Globus pallidus (tissue), 1 donor: ENCODE measurements around the gene PIAS1.
A peak's percentile ranks its signal among the peaks of the same experiment; 100 is the strongest.
"Not testable (repeated sequence)": the region's sequence is repeated elsewhere in the genome, so short reads cannot be mapped to it uniquely, and the experiment has no call there.

Experiments used
- DNase-seq: peaks from one replicate; pipeline ENCODE4 v3.0.0-alpha.2; 2015; ENCODE audit warnings: low spot score

The PIAS1 gene

GRCh38 chr15:68034719-68035293, 19.3 kb upstream of the PIAS1 start:
- no peak for DNase-seq

- DNase-seq = no peak
Measured at GRCh38 chr15:68038246-68038645, 15.9 kb upstream of the PIAS1 start.

- no peak for DNase-seq
Measured at GRCh38 chr15:68040144-68040543, 14.0 kb upstream of the PIAS1 start.

GRCh38 chr15:68042156-68042854, 11.8 kb upstream of the PIAS1 start:
- no peak for DNase-seq

- DNase-seq = no peak
Measured at GRCh38 chr15:68042855-68043222, 11.3 kb upstream of the PIAS1 start.

GRCh38 chr15:68045289-68046265, 8.5 kb upstream of the PIAS1 start:
- no peak for DNase-seq

- DNase-seq = no peak
Measured at GRCh38 chr15:68047826-68048225, 6.3 kb upstream of the PIAS1 start.

- no peak for DNase-seq
Measured at GRCh38 chr15:68051109-68051508, 3.0 kb upstream of the PIAS1 start.

- DNase-seq = no peak
Measured at GRCh38 chr15:68051907-68052306, 2.2 kb upstream of the PIAS1 start.

- DNase-seq = no peak
Measured at GRCh38 chr15:68052431-68052830, 1.7 kb upstream of the PIAS1 start.

- DNase-seq = no peak
Measured at GRCh38 chr15:68053001-68053400, 1.1 kb upstream of the PIAS1 start.

- DNase-seq = no peak
Measured at GRCh38 chr15:68054628-68055223, 611 bp downstream of the PIAS1 start.

GRCh38 chr15:68055224-68055705, 1.1 kb downstream of the PIAS1 start:
- peak; percentile 29 for DNase-seq

- no peak for DNase-seq
Measured at GRCh38 chr15:68056097-68056865, 2.2 kb downstream of the PIAS1 start.

- DNase-seq = no peak
Measured at GRCh38 chr15:68057034-68057433, 2.9 kb downstream of the PIAS1 start.

- no peak for DNase-seq
Measured at GRCh38 chr15:68057758-68058157, 3.6 kb downstream of the PIAS1 start.

- DNase-seq = not testable (repeated sequence)
Measured at GRCh38 chr15:68058970-68059369, 4.9 kb downstream of the PIAS1 start.

GRCh38 chr15:68059630-68060029, 5.5 kb downstream of the PIAS1 start:
- DNase-seq = no peak

- no peak for DNase-seq
Measured at GRCh38 chr15:68061171-68061570, 7.1 kb downstream of the PIAS1 start.

GRCh38 chr15:68061602-68062001, 7.5 kb downstream of the PIAS1 start:
- DNase-seq = no peak

- DNase-seq = no peak
Measured at GRCh38 chr15:68062214-68062613, 8.1 kb downstream of the PIAS1 start.
